Stimulated activated naive CD8-positive, alpha-beta T cell treated with anti-CD3 and anti-CD28 coated beads, Interleukin-15, amount 100 ng/mL, for 72 hours (primary cell): Measurements from ENCODE around the gene RNU5B-1.

Experiments
- ATAC-seq: fragments of 150-1000 bp; cut with Tn5 transposase; 2 replicates; pipeline ENCODE4 v1.10.0; 2021; ENCODE audit warnings: mild to moderate bottlenecking, moderate library complexity
- DNase-seq, 2 donors: peaks; one replicate each; pipeline ENCODE4 v3.0.0; 2021 to 2022
- H3K27ac Mint-ChIP-seq, 2 donors: one replicate each; pipeline ENCODE4 v1.8.0; 2022; ENCODE audit warnings: mild to moderate bottlenecking in 2 of 2, mixed read lengths in 2 of 2, moderate library complexity in 2 of 2
- H3K27me3 Mint-ChIP-seq: one replicate; pipeline ENCODE4 v1.8.0; 2022; ENCODE audit warnings: mixed read lengths
- H3K4me1 Mint-ChIP-seq: one replicate; pipeline ENCODE4 v1.8.0; 2022; ENCODE audit warnings: mild to moderate bottlenecking, mixed read lengths
- H3K4me3 Mint-ChIP-seq, 2 donors: one replicate each; pipeline ENCODE4 v1.8.0; 2022; ENCODE audit warnings: mild to moderate bottlenecking in 2 of 2, mixed read lengths in 2 of 2, moderate library complexity in 1 of 2
- H3K9me3 Mint-ChIP-seq, 2 donors: one replicate each; pipeline ENCODE4 v1.8.0; 2022; ENCODE audit warnings: mixed read lengths in 2 of 2

RNU5B-1 gene

GRCh38 chr15:65306551-65306950, 2.1 kb downstream of the RNU5B-1 start:
- no peaks in the 10 kb centered on the region for H3K9me3 Mint-ChIP-seq
- peaks cover 31% of the 10 kb centered on the region for H3K4me1 Mint-ChIP-seq
- ATAC-seq (no peak), DNase-seq (no peak)
- H3K27me3 Mint-ChIP-seq: no peaks in the 10 kb centered on the region
- H3K27ac Mint-ChIP-seq: no peak overlapping the region
- H3K4me3 Mint-ChIP-seq: no peak overlapping the region

- ATAC-seq: no peak
- H3K9me3 Mint-ChIP-seq: no peaks in the 10 kb centered on the region
- no peak for DNase-seq
Observed at GRCh38 chr15:65307978-65308377, 3.5 kb downstream of the RNU5B-1 start.

GRCh38 chr15:65309882-65310418, 5.5 kb downstream of the RNU5B-1 start:
- Mint-ChIP-seq H3K4me3 (no peak overlapping the region), H3K4me1 (peaks cover 14% of the 10 kb centered on the region), H3K27ac (no peak overlapping the region), H3K9me3 (no peaks in the 10 kb centered on the region), H3K27me3 (no peaks in the 10 kb centered on the region)
- ATAC-seq: no peak
- DNase-seq: no peak

More at GRCh38 chr15:65307978-65308377, 3.5 kb downstream of the RNU5B-1 start:
- Mint-ChIP-seq H3K27me3 (no peaks in the 10 kb centered on the region), H3K4me1 (peaks cover 31% of the 10 kb centered on the region), H3K4me3 (no peak overlapping the region), H3K27ac (no peak overlapping the region)

GRCh38 chr15:65310431-65311137, 6.1 kb downstream of the RNU5B-1 start:
- ATAC-seq (no peak), DNase-seq (no peak)
- Mint-ChIP-seq H3K27me3 (no peaks in the 10 kb centered on the region), H3K4me1 (peaks cover 8% of the 10 kb centered on the region), H3K9me3 (no peaks in the 10 kb centered on the region), H3K27ac (no peak overlapping the region), H3K4me3 (no peak overlapping the region)

- DNase-seq (no peak), ATAC-seq (no peak)
- Mint-ChIP-seq H3K9me3 (no peaks in the 10 kb centered on the region), H3K27ac (no peak overlapping the region), H3K27me3 (no peaks in the 10 kb centered on the region), H3K4me1 (no peaks in the 10 kb centered on the region), H3K4me3 (no peak overlapping the region)
Observed at GRCh38 chr15:65311760-65312159, 7.3 kb downstream of the RNU5B-1 start.

- Mint-ChIP-seq H3K4me3 (no peak overlapping the region), H3K4me1 (no peaks in the 10 kb centered on the region), H3K27me3 (no peaks in the 10 kb centered on the region), H3K9me3 (no peaks in the 10 kb centered on the region), H3K27ac (peak overlapping the region in 1 of 2 donors; percentile 71)
- ATAC-seq (no peak), DNase-seq (no peak)
Observed at GRCh38 chr15:65312400-65312916, 8.0 kb downstream of the RNU5B-1 start.

- Mint-ChIP-seq H3K27ac (no peak overlapping the region), H3K4me1 (no peaks in the 10 kb centered on the region)
Observed at GRCh38 chr15:65318870-65319356, 14.4 kb downstream of the RNU5B-1 start.

GRCh38 chr15:65323071-65323511, 18.6 kb downstream of the RNU5B-1 start:
- DNase-seq (no peak), ATAC-seq (no peak)
- Mint-ChIP-seq H3K9me3 (no peaks in the 10 kb centered on the region), H3K27me3 (peaks cover 46% of the 10 kb centered on the region), H3K4me1 (no peaks in the 10 kb centered on the region), H3K4me3 (no peak overlapping the region), H3K27ac (no peak overlapping the region)

More at GRCh38 chr15:65318870-65319356, 14.4 kb downstream of the RNU5B-1 start:
- peak; percentile 79 to 82 for DNase-seq
- ATAC-seq: peak; percentile 99
- no peaks in the 10 kb centered on the region for H3K9me3 Mint-ChIP-seq
- H3K4me3 Mint-ChIP-seq: no peak overlapping the region
- peaks cover 22% of the 10 kb centered on the region for H3K27me3 Mint-ChIP-seq

- Mint-ChIP-seq H3K4me3 (no peak overlapping the region), H3K4me1 (no peaks in the 10 kb centered on the region), H3K27me3 (peaks cover 39% of the 10 kb centered on the region), H3K9me3 (no peaks in the 10 kb centered on the region), H3K27ac (no peak overlapping the region)
- DNase-seq: no peak
- no peak for ATAC-seq
Observed at GRCh38 chr15:65326117-65326526, 21.6 kb downstream of the RNU5B-1 start.

GRCh38 chr15:65326818-65327217, 22.3 kb downstream of the RNU5B-1 start:
- H3K27me3 Mint-ChIP-seq: peaks cover 37% of the 10 kb centered on the region
- no peak overlapping the region for H3K4me3 Mint-ChIP-seq
- H3K27ac Mint-ChIP-seq: no peak overlapping the region
- no peaks in the 10 kb centered on the region for H3K9me3 Mint-ChIP-seq
- ATAC-seq (no peak), DNase-seq (no peak)
- no peaks in the 10 kb centered on the region for H3K4me1 Mint-ChIP-seq

- peak overlapping the region in 1 of 2 donors; percentile 12 for H3K27ac Mint-ChIP-seq
- H3K4me1 Mint-ChIP-seq: no peaks in the 10 kb centered on the region
- H3K27me3 Mint-ChIP-seq: peaks cover 27% of the 10 kb centered on the region
- no peak overlapping the region for H3K4me3 Mint-ChIP-seq
- no peak for DNase-seq
- no peak for ATAC-seq
- H3K9me3 Mint-ChIP-seq: no peaks in the 10 kb centered on the region
Observed at GRCh38 chr15:65327651-65328393, 23.3 kb downstream of the RNU5B-1 start.

GRCh38 chr15:65328506-65329287, 24.2 kb downstream of the RNU5B-1 start:
- DNase-seq (no peak), ATAC-seq (peak; percentile 18)
- H3K27ac Mint-ChIP-seq: no peak overlapping the region
- no peaks in the 10 kb centered on the region for H3K4me1 Mint-ChIP-seq
- H3K27me3 Mint-ChIP-seq: peaks cover 24% of the 10 kb centered on the region
- H3K4me3 Mint-ChIP-seq: no peak overlapping the region
- no peaks in the 10 kb centered on the region for H3K9me3 Mint-ChIP-seq

GRCh38 chr15:65329288-65329983, 25.0 kb downstream of the RNU5B-1 start:
- no peak overlapping the region for H3K4me3 Mint-ChIP-seq
- no peak for ATAC-seq
- no peak for DNase-seq
- H3K9me3 Mint-ChIP-seq: no peaks in the 10 kb centered on the region
- peaks cover 24% of the 10 kb centered on the region for H3K27me3 Mint-ChIP-seq
- H3K27ac Mint-ChIP-seq: no peak overlapping the region
- no peaks in the 10 kb centered on the region for H3K4me1 Mint-ChIP-seq

- peaks cover 22% of the 10 kb centered on the region for H3K27me3 Mint-ChIP-seq
- H3K27ac Mint-ChIP-seq: no peak overlapping the region
- H3K9me3 Mint-ChIP-seq: no peaks in the 10 kb centered on the region
- H3K4me3 Mint-ChIP-seq: no peak overlapping the region
- H3K4me1 Mint-ChIP-seq: no peaks in the 10 kb centered on the region
- DNase-seq (no peak), ATAC-seq (no peak)
Observed at GRCh38 chr15:65329984-65330735, 25.7 kb downstream of the RNU5B-1 start.
